D721Med (cell line): Measurements from ENCODE around the gene ESPN.

Experiments
- DNase-seq: peaks from one replicate; pipeline ENCODE4 v3.0.0; 2011; ENCODE audit warnings: low spot score; ENCODE audit not compliant: insufficient read length
- FAIRE-seq: peaks from 2 replicates; lab custom pipeline; 2011; peaks lifted over from hg19 to GRCh38; lab: Jason Lieb, UNC
- TF ChIP-seq, protein P1 (sequence below): IDR thresholded peaks from 2 replicates; pipeline ENCODE4 v1.5.1; 2012; ENCODE audit warnings: mild to moderate bottlenecking, control low read depth; ENCODE audit not compliant: insufficient read depth; ENCODE audit errors: missing control alignments

The ESPN gene

DNA sequence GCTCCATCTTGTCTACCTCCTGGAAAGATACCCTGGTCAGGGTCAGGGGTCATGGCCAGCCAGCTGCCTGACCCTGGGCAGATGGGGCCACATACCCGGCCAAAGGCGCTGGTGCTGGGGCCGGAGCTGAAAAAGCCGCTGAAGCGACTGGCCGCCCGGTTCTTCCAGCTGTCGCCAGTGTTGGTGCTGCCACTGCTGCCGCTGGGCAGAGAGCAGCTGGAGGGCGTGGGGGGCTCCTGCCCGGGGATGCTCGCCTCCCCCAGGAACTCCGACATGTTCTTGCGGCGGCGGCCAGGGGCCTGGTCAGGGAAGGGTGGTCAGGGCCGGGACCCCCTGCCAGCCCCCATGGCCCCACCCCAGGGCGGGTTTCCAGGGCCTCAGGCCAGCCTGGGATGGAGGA, 48.6 kb downstream of the ESPN start:
- DNase-seq (no peak), FAIRE-seq (no peak)
- TF ChIP-seq, protein P1, sequence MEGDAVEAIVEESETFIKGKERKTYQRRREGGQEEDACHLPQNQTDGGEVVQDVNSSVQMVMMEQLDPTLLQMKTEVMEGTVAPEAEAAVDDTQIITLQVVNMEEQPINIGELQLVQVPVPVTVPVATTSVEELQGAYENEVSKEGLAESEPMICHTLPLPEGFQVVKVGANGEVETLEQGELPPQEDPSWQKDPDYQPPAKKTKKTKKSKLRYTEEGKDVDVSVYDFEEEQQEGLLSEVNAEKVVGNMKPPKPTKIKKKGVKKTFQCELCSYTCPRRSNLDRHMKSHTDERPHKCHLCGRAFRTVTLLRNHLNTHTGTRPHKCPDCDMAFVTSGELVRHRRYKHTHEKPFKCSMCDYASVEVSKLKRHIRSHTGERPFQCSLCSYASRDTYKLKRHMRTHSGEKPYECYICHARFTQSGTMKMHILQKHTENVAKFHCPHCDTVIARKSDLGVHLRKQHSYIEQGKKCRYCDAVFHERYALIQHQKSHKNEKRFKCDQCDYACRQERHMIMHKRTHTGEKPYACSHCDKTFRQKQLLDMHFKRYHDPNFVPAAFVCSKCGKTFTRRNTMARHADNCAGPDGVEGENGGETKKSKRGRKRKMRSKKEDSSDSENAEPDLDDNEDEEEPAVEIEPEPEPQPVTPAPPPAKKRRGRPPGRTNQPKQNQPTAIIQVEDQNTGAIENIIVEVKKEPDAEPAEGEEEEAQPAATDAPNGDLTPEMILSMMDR = no peak

DNA sequence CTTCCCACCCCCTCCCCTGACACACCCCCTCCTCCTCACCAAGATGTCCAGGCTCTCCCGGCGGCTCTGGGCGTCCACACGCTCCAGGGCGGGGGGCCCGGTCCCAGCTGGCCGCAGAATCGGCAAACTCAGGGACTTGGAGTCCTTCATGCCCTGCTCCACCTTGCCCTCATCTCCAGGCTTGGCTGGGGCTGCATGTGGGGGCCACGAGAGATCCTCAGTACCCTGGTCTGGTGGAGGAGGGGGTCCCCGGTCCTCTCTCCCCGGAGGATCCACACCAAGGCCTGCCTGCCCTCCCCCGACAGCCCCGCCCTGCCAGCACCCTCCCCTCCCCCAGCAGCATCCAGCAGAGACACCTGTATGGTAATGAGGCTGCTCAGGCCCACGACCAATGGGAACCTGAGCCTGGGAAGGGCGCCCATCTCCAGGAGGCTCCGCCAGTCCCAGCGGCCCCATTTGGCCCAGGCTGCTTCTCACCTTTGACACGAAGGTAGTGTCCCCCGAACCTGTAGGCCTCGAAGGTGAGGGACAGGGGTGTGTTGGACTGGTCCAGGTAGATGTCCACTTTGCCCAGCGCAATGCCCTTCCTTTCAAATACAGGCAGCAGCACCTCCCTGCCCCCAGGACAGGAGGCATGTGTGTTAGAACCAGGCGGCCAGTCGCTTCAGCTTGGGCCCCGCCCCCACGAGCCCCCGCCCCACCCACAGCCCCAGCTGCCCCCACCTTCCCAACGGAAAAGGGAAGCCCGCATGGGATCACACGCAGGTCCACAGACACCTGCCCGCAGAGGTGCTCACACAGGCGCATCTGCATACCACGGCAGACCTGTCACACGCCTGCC, 49.6 kb downstream of the ESPN start:
- no peak for DNase-seq
- no peak for FAIRE-seq
- TF ChIP-seq, protein P1 = no peak

DNA sequence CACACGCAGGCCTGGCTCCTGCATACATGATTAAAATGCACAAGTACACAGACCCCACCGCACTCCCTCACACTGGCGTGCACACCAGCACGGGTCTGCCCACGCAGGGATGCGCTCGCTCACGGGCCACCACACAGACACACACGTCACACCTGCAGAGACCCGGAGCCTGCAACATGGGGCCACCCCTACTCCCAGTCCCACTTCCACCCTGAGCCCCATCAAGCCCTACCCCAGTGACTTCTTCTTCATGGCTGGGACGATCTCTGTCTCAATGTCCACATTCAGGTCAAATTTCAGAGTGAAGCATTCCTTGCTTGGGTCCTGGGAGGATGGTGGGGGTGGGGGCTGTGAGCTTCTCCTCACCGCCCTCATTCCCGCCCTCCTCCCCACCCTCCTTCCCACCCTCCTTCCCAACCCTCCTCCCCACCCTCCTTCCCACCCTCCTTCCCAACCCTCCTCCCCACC, 50.3 kb downstream of the ESPN start:
- no peak for FAIRE-seq
- TF ChIP-seq, protein P1 = no peak

DNA sequence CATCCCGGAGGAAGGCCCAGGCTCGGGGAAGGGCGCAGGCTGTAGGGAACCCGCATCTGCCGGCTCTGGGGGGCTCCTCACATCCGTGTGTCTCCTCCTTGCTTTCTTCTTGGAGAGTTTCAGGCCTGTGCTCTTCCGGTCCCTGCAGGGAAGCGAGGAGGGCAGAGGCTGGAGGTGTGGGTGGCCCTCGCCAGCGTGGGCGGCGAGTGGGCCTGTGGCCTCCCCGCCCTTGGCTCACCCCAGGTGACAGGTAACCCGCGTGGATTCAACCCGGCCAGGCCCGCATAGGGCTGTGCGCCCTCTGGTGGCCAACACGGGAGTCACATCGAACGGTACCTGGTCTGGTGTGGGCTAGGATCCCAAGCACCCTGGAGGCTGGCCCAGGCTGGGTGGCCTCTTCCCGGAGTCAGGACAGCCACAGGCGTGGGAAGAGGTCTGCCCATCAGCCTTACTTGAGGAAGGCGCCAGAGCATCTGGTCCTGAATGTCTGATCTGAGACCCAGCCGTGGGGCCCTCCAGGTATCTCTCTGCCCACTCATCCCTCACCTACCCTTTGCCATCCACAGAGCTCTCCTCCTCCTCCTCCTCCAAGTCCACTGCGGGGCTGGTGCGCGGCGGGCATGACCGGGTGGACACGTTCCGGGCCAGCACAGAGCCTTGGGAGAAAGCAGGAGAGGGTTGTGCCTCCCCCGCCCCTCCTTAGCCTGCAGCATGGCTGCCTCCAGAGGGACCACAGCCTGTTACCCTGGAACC, 51.0 kb downstream of the ESPN start:
- FAIRE-seq (no peak), DNase-seq (peak; percentile 65)
- TF ChIP-seq, protein P1 = peak; percentile 68

More for the DNA sequence above, 50.3 kb downstream of the ESPN start:
- DNase-seq = no peak

DNA sequence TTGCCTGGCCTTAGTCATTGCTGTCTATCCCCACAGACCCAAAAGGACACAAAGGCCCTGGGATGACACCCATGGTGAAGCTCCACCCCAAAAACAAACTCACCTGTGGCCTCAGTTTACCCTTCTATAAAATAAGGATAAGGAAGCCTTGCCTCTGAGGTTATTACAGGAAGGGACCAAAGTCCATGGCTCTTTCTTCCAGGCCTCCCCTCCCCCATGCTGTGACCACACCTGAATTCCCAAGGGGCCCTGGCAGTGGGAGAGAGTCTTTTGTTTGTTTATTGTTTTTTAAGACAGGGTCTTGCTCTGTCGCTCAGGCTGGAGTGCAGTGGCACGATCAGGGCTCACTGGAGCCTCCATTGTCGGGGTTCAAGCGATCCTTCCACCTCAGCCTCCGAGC, 51.9 kb downstream of the ESPN start:
- DNase-seq = no peak
- no peak for FAIRE-seq
- TF ChIP-seq, protein P1 = no peak

DNA sequence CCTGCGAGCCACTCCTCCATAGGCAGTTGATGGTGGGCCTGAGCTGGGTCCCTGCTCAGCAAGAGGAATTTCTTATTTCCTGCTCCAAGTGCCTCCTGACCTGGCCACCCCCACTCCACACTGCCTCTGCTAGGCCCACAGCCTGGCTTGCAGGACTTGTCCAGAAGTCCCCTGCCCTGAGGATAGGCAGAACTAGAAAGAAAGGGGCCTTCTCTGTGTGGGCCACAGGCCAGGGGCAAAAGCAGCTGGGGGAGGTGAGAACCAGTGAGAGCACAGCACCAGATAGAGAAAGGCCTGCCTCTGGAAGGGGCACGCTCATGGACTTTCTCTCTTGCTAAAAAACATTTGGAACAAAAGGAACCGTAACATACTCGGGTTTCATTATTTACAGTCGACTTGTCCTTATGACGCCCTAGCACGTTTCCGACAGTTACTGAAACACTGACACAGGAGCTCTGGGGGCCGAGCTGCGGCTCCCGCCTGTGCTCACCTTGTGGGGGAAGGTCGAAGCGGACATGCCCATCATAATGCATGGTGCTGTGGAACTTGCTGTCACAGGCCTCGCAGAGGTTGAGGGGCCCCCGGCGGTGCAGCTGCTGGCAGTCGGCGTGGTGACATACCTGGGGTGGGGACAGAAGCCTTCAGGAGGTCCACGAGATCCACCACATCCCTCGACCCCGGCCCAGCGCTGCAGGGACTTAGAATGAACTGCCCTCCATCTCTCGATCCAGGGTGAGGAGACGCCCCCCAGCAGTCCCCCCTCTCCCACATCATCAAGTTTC, 52.7 kb downstream of the ESPN start:
- no peak for DNase-seq
- TF ChIP-seq, protein P1 = no peak
- no peak for FAIRE-seq
